Stimulated activated CD4-positive, alpha-beta T cell treated with anti-CD3 and anti-CD28 coated beads, TNF-alpha, amount 100 ng/mL, for 4 hours (primary cell): ENCODE measurements around the gene RPL29.

Experiments used
- DNase-seq, 3 experiments: peaks; one replicate each; pipeline ENCODE4 v3.0.0-alpha.2; 2020; ENCODE audit warnings: low read depth in 3 of 3

RPL29 gene

DNA sequence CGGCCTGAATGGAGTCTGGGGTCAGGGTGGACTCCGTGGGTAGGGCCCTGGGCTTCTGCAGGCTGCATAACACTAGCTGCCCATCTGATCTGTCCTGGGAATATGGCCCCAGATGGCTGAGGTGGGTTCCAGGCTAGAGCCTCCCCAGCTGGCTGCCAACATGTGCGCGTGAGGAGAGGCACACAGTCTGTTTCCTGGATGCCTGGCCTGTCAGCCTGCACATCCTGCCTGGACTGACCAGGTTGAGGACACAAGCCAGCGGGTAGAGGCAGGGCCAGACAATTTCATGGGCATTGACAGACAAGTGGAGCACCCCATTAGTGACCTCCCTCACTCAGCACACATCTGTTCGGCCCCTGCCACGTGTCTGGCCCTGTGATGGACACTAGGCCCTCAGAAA, 29.8 kb upstream of the RPL29 start:
- DNase-seq: no peak

DNA sequence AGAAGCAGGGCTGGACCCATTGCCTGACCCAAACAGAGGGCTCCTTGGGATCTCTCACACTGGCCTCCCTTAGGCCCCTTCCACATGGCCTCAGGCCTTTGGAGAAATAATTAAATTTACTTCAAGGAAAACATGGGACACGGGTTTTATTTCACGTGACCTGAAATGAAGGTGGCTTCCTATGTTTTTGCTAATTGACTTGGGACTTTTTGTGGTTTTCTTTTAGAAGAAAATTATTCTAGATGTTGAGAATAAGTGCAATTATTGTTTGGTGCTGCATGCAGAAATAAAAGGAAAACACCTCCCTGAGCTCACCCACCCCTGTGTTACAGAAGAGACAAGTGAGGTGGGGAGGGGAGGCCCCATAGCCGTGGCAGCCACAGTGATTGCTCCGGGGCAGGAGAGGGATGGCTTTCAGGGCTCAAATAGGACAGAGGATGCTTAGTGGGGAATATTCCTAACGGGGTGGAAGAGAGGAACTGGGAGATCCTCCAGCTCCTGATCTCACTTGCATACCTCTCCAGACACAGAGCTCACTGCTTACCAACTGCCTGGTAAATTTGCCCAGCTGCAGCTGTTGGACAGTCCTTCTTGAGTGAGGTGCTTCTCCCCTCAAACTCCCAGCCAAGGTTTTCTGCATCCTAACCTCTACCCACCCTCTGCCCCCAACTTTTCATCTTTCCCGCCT, 29.2 kb upstream of the RPL29 start:
- no peak for DNase-seq

- DNase-seq: no peak
These were observed 28.4 kb upstream of the RPL29 start for GRCh38 chr3:52023860-52024764.

DNA sequence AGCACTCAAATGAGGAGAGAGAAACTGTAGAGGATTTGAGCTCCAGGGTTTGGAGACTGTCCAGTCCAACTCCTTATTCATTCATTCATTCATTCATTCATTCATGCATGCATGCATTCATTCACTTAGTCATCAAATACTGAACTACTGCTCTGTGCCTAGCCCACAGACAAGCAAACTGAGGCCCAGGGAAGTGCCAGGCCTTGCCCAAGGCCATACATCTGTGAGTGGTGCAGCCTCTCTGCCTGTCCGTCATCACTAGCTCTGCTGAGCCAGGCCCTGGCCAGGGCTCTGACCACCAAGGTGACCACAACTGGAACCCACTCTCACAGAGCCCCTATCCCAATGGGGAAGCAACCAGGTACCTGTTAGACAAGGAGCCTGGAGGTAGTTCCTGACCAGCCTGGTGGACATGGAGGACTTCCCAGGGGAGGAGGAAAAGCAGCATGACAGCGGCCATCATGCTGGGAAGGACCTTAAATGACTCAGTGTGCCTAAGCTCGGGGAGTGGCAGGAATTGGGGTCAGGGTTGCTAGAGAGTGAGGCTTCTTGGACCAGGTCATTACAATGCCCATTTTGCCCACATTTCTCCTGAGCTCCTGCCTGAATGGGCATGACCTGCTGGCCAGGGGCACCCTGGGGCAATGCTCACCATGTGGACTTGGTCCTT, 27.5 kb upstream of the RPL29 start:
- no peak for DNase-seq

GRCh38 chr3:52022323-52023100, 26.8 kb upstream of the RPL29 start:
- no peak for DNase-seq

GRCh38 chr3:52021489-52022268, 26.0 kb upstream of the RPL29 start:
- DNase-seq: no peak

GRCh38 chr3:52020796-52021195, 25.1 kb upstream of the RPL29 start:
- DNase-seq: no peak

- no peak for DNase-seq
These were observed 23.8 kb upstream of the RPL29 start for GRCh38 chr3:52019352-52020080.

GRCh38 chr3:52018319-52019000, 22.8 kb upstream of the RPL29 start:
- no peak for DNase-seq

DNA sequence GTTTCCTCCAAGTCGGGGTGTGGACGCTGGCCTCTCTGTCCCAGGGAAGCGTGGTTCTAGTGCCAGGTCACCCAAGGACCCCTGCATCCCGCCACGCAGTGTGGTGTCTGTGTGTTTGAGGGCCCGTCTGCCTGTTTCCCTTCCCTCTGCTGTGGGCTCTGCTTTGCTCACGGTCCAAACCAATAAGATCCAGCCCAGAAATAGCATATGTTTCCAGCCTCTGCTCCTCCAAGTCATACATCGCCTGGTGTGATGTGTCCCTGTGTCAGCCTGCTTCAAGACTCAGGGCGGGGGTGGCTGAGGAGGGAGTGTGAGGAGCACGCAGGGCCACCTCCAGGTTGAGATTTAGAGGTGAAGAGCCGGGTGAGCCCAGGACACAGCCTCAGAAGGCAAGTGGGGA, 21.9 kb upstream of the RPL29 start:
- no peak for DNase-seq

GRCh38 chr3:52015438-52016228, 19.9 kb upstream of the RPL29 start:
- no peak for DNase-seq

- no peak for DNase-seq
These were observed 18.9 kb upstream of the RPL29 start for GRCh38 chr3:52014613-52015012.

DNA sequence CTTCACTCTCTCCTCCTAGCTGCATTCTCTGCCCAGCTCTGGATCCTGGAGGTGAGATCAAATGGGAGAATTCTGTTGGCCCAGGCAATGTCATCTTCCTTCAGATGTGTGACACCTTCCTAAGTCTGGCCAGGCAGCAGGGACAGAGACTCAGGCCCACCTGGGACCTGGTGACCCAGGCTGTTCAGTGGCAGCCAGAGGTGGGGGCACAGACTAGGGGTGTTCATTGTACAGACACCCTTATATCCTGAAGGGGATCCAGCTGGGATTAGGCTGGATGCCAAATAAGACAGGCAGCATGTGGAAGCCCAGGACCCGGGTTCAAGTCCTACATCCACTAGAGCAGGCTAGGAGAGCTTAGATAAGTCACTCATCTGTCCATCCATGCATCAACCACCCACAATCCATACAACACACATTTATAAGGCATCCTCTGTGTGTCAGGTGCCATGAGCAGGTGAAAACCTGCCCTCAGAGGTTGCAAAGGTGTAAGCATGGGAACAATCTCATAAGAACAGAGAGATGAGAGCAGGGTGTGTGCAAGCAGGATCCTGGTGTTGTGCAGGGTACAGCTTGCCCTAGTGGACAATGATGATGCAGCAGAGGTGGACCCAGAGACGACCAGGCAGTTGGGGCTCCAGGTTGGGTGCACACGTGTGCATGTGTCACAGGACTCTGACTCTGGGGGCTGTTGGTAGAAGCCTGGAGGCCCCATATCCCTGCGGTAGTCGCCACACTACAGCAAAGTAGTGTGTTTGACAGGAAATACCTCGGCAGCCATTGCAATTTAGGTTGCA, 18.3 kb upstream of the RPL29 start:
- no peak for DNase-seq

DNA sequence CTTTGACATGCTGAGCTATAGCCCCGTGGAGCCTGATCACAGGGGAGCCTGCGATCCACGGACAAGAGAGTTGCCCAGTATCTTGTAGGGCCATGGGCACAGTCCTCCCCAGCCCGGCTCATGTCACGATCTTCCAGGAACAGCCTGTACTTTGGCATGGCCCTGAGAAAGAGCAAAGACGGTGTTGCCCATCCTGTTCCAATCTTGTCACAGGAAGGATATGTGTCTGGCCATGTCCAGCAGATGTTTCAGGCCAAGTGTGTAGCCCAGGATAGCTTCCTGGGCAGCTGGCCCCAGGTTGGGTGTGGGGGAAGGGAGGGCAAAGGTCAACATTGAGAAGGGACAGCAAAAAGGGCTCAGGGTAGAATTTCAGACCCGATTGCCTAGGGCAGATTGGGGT, 17.0 kb upstream of the RPL29 start:
- DNase-seq: no peak

DNA sequence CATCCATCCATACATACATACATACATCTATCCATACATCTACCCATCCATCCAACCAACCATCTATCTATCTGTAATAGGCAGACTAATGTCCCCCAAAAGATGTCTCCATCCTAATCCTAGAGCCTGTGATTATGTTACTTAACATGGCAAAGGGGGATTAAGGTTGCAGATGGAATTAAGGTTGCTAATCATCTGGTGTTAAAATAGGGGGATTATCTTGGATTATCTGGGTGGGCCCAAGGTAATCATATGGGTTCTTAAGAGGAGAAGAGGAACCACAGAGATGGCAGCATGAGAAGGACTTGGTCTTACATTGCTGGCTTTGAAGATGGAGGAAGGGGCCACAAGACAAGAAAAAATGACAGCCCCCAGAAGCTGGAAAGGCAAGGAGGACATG, 14.7 kb upstream of the RPL29 start:
- no peak for DNase-seq

DNA sequence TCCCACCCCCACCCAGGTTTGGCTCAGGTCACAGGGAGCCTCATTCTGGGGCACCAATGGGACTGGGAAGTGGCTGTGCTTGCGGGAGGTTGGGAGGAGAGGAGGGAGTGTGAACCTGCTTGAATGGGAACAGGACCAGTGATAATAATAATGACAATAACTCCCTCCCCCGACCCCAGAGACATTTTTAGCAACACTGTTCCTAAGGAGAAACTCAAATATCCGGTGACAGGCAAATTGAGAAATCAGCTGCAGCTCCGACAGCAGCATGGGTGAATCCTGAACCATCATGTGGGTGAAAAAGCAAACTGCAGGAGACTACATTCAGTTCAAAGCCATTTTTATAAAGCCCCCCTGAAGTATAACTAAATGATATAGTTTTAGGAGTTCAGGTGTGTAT, 11.6 kb upstream of the RPL29 start:
- DNase-seq: no peak

GRCh38 chr3:52006820-52007133, 11.1 kb upstream of the RPL29 start:
- no peak for DNase-seq
